ENCODE data around the gene VCL. TPM values are rescaled to one million over a fixed set of nuclear protein-coding genes. Genes with fewer than 3 reads are reported as not detected.

VCL gene
- total and polyA plus RNA-seq, 2 of the 8 experiments (the other 6 are each of a cell fraction or from before 2014, with no cell fraction given) = 119 to 377 TPM

GRCh38 chr10:74006269-74006668 is 8.4 kb downstream of the VCL start:
- H4K5ac ChIP-seq (ENCODE audit: insufficient read length, low read depth, low read length) = no peak overlapping the region
- no peak overlapping the region for H3K56ac ChIP-seq (replicated peaks; ENCODE audit: insufficient read length, low read depth, low read length)
- no peak overlapping the region for H2BK15ac ChIP-seq (ENCODE audit: low read length)
- no peak overlapping the region for H3K4me2 ChIP-seq (ENCODE audit: insufficient read depth in 1 of 2, low read depth in 2 of 2, low read length in 2 of 2)
- no peak overlapping the region for H4K91ac ChIP-seq (replicated peaks; ENCODE audit: insufficient read length, low read length)
- no peaks in the 10 kb centered on the region for H3K23me2 ChIP-seq (ENCODE audit: low read depth, low read length)
- H3K4me3 ChIP-seq (ENCODE audit: extremely low read depth in 1 of 4, insufficient read depth in 2 of 4, low read depth in 3 of 4, low read length in 4 of 4) = no peak overlapping the region
- 83% methylated on average over 1 of the region's 1 CpG; no CpG with 5 or more reads in 1 of the 2 experiments for WGBS, 2 experiments (ENCODE audit: extremely low coverage in 1 of 2, insufficient coverage in 1 of 2, insufficient read length in 1 of 2, insufficient replicate concordance in 2 of 2, low coverage in 1 of 2, low lambda C conversion rate in 2 of 2, missing lambda C conversion rate in 1 of 2)
- no peak overlapping the region for H4K8ac ChIP-seq (ENCODE audit: extremely low read depth, insufficient read depth, low read length)
- H2BK5ac ChIP-seq (ENCODE audit: low read depth, low read length) = no peak overlapping the region
- H3K79me2 ChIP-seq (ENCODE audit: control insufficient read depth in 1 of 2, insufficient read depth in 2 of 2, low read length in 2 of 2) = peaks cover 14 to 98% of the 10 kb centered on the region in 2 experiments
- ChIA-PET CTCF (ENCODE audit: partially characterized antibody) (interaction anchor here (0.7 to 1.3 kb wide), 3 partner anchors 50 to 143 kb away, joined by 3 read pairs; no protein-coding TSS in a partner anchor), POLR2A (ENCODE audit: partially characterized antibody) (interaction anchor here (1.0 to 3.4 kb wide), 5 partner anchors 9 to 39 kb away, joined by 3 to 8 read pairs (median 6); partner anchors contain the start of gene VCL)
- DNase-seq (ENCODE audit: low read depth in 1 of 2, low spot score in 2 of 2) = no peak
- H3K4ac ChIP-seq (replicated peaks; ENCODE audit: insufficient read length, low read depth, low read length) = no peak overlapping the region
- H3K27me3 ChIP-seq (replicated peaks in 1 of 4; ENCODE audit: control insufficient read depth in 3 of 4, extremely low read depth in 1 of 4, insufficient read depth in 3 of 4, low read length in 3 of 4) = no peaks in the 10 kb centered on the region
- H3K23ac ChIP-seq (ENCODE audit: insufficient read length) = no peak overlapping the region
- no peak overlapping the region for H2AFZ ChIP-seq (ENCODE audit: low read length)
- no peak overlapping the region for H2BK20ac ChIP-seq (ENCODE audit: low read length)
- H2AK5ac ChIP-seq (ENCODE audit: low read depth, low read length) = no peak overlapping the region
- no peak overlapping the region for H3K14ac ChIP-seq (ENCODE audit: insufficient read length)
- H4K20me1 ChIP-seq (replicated peaks in 1 of 2; ENCODE audit: control insufficient read depth in 1 of 2, insufficient read depth in 2 of 2, low read length in 2 of 2) = peaks cover 5 to 9% of the 10 kb centered on the region in 2 experiments
- H3K36me3 ChIP-seq (ENCODE audit: control insufficient read depth in 2 of 4, insufficient read depth in 4 of 4, low read length in 3 of 4) = peaks cover 0 to 8% (median 1%) of the 10 kb centered on the region in 4 experiments; a peak in 4 of 8 replicates
- no peak for FAIRE-seq
- no peak overlapping the region for H3K9ac ChIP-seq (replicated peaks in 1 of 4; ENCODE audit: extremely low read depth in 1 of 4, low read depth in 3 of 4, low read length in 3 of 4)
- H3K9me3 ChIP-seq (ENCODE audit: insufficient read depth in 2 of 2, low read depth in 1 of 2, low read length in 1 of 2) = no peaks in the 10 kb centered on the region
- H3K79me1 ChIP-seq (ENCODE audit: low read depth, low read length) = no peaks in the 10 kb centered on the region
- H3K4me1 ChIP-seq (replicated peaks in 1 of 4; ENCODE audit: control insufficient read depth in 3 of 4, insufficient read depth in 4 of 4, low read length in 3 of 4) = peaks cover 0 to 12% (median under 1%) of the 10 kb centered on the region in 4 experiments; a peak in 4 of 7 replicates
- no peak overlapping the region for H3K18ac ChIP-seq (ENCODE audit: extremely low read depth, low read length)
- TF ChIP-seq RBBP5 (IDR thresholded peaks at IDR 0.05; ENCODE audit: borderline replicate concordance, low read depth, low read length) = no peak
- peak in 1 of 2 experiments; percentile 58; a peak in 2 of 3 replicates for TF ChIP-seq POLR2A (IDR thresholded peaks at IDR 0.05; ENCODE audit: control extremely low read depth in 1 of 2, low read depth in 2 of 2, low read length in 2 of 2)
- H3K27ac ChIP-seq (ENCODE audit: low read depth, low read length) = no peak overlapping the region
- no peak overlapping the region for H2BK12ac ChIP-seq (ENCODE audit: low read depth, low read length)
- no peak overlapping the region for H2BK120ac ChIP-seq (replicated peaks; ENCODE audit: low read depth, low read length)

Data from H1 (cell line).